ENCODE measurements around the gene TNFRSF13B.
"Not testable (repeated sequence)": the region's sequence is repeated elsewhere in the genome, so short reads cannot be mapped to it uniquely, and the experiment has no call there.

TNFRSF13B gene

DNA sequence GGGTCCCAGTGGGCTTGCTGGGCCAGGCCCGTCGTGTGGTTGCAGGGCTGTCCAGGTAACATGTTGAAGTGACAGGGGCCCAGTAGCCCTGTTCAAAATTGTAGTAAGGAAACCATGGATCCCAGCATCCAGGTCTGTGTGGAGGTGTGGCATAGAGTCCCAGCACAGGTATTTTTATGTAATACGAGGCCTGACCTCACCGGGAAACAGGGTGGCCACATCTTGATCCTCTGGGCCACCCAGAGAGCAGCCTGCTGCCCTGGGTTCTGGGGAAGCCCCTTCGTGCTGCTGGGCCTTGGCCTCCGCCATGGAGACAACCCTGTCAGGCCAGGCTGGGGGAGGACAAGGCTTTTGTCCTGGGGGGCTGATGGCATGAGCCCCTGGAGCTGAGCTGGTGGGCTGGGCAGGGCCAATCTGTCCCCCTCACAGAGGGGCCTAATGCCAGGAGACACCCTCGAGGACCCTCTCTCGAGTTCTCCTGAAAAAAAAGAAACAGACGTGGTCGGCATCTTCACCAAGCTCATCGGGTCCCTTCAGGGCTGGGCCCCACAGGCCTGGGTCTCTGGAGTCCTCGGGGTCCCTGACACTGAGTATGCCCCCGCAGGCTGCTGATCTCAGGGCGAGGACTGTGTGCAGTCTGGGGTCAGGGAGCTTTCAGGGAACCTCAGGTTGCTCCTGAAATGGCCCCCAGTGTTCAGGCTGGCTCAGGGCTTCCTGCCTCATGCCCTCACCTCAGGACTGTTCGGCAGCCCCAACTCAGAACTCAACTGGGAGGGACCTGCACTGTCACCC lies 47.8 kb downstream of the TNFRSF13B start:
- Histone ChIP-seq H3K9ac (no peak overlapping the region), H3K36me3 (ENCODE audit: insufficient read depth) (no peaks in the 10 kb centered on the region), H3K27me3 (ENCODE audit: insufficient read depth, low read depth) (no peaks in the 10 kb centered on the region), H2AFZ (ENCODE audit: low read depth) (no peak overlapping the region), H3K4me1 (ENCODE audit: low read depth, poor library complexity, severe bottlenecking) (no peaks in the 10 kb centered on the region), H3K4me3 (IDR thresholded peaks at IDR 0.05; ENCODE audit: insufficient read depth, low read depth, low read length) (no peak overlapping the region), H4K20me1 (ENCODE audit: insufficient read depth) (no peaks in the 10 kb centered on the region), H3K79me2 (ENCODE audit: insufficient read depth, low read depth) (no peaks in the 10 kb centered on the region), H3K4me2 (no peak overlapping the region), H3K27ac (no peak overlapping the region)
- no peak for TF ChIP-seq CTCF (conservative IDR thresholded peaks at IDR 0.05; ENCODE audit: low read depth, low read length)

DNA sequence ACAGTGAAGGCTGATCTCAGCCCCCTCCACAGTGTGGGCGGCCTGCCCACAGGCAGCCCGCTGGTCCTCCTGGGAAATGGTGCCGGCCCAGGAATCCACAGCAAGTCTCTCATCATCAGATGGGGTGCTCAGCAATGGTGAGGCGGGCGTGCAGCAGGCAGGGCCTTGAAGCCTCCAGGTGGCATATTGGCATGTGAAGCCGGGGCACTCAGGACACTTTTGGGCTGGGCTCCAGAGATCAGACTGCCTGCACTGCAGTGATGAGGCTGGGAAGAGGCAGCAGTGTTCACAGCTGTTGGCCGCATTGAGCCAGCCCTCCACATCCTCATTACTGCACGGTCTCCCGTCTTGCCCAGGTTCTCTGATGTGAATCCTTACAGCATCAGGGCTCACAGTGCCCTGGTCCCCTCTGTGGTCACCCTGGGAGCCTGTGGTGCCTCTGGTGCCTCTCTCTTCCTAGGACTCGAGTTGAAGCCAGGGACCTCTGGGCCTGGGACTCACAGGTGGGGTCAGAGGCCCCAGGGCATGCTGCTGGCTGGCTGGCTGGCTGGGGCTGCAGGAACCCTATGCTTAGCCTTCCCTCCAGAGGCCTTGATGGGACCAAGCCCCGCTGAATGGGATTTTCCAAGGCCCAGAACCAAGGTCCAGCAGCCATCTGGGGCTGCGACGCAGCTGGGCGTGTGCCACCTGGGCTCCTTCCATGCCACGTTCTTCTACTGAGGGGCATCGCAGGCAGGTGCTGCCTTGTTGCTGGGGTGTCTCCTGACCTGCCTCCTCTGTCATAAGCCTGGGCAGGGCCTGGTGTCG lies 48.6 kb downstream of the TNFRSF13B start:
- H3K4me3 ChIP-seq (IDR thresholded peaks at IDR 0.05; ENCODE audit: insufficient read depth, low read depth, low read length) = no peak overlapping the region
- H2AFZ ChIP-seq (ENCODE audit: low read depth) = no peak overlapping the region
- no peak overlapping the region for H3K4me2 ChIP-seq
- H4K20me1 ChIP-seq (ENCODE audit: insufficient read depth) = no peaks in the 10 kb centered on the region
- H3K4me1 ChIP-seq (ENCODE audit: low read depth, poor library complexity, severe bottlenecking) = no peaks in the 10 kb centered on the region
- no peaks in the 10 kb centered on the region for H3K79me2 ChIP-seq (ENCODE audit: insufficient read depth, low read depth)
- no peak overlapping the region for H3K9ac ChIP-seq
- no peaks in the 10 kb centered on the region for H3K27me3 ChIP-seq (ENCODE audit: insufficient read depth, low read depth)
- no peak for TF ChIP-seq CTCF (conservative IDR thresholded peaks at IDR 0.05; ENCODE audit: low read depth, low read length)
- H3K27ac ChIP-seq = no peak overlapping the region
- H3K36me3 ChIP-seq (ENCODE audit: insufficient read depth) = no peaks in the 10 kb centered on the region

DNA sequence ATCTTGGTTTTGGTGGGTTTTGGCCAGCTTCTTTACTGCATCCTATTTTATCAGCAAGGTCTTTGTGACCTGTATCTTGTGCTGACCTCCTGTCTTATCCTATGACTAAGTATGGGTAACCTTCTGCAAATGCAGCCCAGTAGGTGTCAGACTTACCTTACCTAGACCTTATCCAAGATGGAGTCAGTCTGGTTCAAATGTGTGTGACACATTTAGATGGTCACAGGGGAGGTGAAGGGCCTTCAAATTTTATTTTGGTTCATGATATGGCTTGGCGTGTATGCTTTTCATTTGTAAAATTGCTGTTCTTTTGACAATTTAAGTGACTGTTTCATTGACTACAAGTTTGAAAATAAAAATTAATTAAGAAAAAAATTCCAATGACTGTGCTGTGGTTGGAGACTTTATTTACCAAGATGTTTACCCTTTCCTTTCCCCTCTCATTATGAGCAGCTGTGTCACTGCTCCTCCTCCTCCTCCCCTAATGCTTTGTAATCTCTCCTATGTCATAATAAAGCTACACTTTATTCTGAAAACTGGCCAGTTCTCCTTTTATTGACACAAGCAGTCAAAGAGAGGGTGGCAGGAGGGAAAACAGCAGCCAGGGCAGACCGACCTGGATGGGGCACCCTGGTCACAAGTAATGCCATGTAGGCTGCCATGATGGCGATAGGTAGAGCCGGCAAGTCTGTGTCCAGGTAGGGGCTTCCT lies 49.4 kb downstream of the TNFRSF13B start:
- Histone ChIP-seq H3K27me3 (ENCODE audit: insufficient read depth, low read depth) (no peaks in the 10 kb centered on the region), H3K36me3 (ENCODE audit: insufficient read depth) (no peaks in the 10 kb centered on the region), H3K4me1 (ENCODE audit: low read depth, poor library complexity, severe bottlenecking) (no peaks in the 10 kb centered on the region), H2AFZ (ENCODE audit: low read depth) (no peak overlapping the region), H4K20me1 (ENCODE audit: insufficient read depth) (no peaks in the 10 kb centered on the region), H3K4me2 (no peak overlapping the region), H3K27ac (no peak overlapping the region), H3K79me2 (ENCODE audit: insufficient read depth, low read depth) (no peaks in the 10 kb centered on the region), H3K4me3 (IDR thresholded peaks at IDR 0.05; ENCODE audit: insufficient read depth, low read depth, low read length) (no peak overlapping the region), H3K9ac (no peak overlapping the region)
- TF ChIP-seq CTCF (conservative IDR thresholded peaks at IDR 0.05; ENCODE audit: low read depth, low read length) = no peak

DNA sequence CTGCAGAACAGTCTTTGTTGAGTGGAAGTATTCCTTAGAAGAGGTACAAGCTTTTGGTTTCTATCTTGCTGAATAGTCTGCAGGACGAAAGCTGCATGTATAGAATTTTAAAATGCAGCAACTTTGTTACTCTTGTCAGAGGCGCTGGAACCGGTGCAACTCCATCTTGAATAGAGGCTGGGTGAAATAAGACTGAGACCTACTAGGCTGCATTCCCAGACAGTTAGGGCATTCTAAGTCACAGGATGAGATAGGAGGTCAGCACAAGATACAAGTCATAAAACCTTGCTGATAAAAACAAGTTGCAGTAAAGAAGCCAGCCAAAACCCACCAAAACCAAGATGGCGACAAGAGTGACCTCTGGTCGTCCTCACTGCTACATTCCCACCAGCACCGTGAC lies 50.5 kb downstream of the TNFRSF13B start:
- H3K9ac ChIP-seq; H2AFZ ChIP-seq (ENCODE audit: low read depth); H3K27ac ChIP-seq; H3K79me2 ChIP-seq (ENCODE audit: insufficient read depth, low read depth); H3K36me3 ChIP-seq (ENCODE audit: insufficient read depth); H3K4me3 ChIP-seq (IDR thresholded peaks at IDR 0.05; ENCODE audit: insufficient read depth, low read depth, low read length); H3K4me1 ChIP-seq (ENCODE audit: low read depth, poor library complexity, severe bottlenecking); H3K27me3 ChIP-seq (ENCODE audit: insufficient read depth, low read depth); H4K20me1 ChIP-seq (ENCODE audit: insufficient read depth); H3K4me2 ChIP-seq: not testable (repeated sequence)
